ENCODE measurements around the gene RSKR. TPM values are rescaled to one million over a fixed set of nuclear protein-coding genes. Genes with fewer than 3 reads are reported as not detected.
"Not testable (repeated sequence)": the region's sequence is repeated elsewhere in the genome, so short reads cannot be mapped to it uniquely, and the experiment has no call there.

Gene RSKR
- polyA plus RNA-seq, 1 experiment, result 6.0 TPM

- H3K9me3 ChIP-seq (ENCODE audit: control insufficient read depth, insufficient read depth, low read length), result no peaks in the 10 kb centered on the region; the same call in 1 of the 2 replicates
- H3K27me3 ChIP-seq (ENCODE audit: control insufficient read depth, insufficient read depth, low read length), result no peaks in the 10 kb centered on the region
- TF ChIP-seq CTCF (IDR thresholded peaks at IDR 0.05; ENCODE audit: low read depth, low read length), result no peak
- ChIA-PET POLR2A (no interaction called here), CTCF (no interaction called here)
- DNase-seq (ENCODE audit: low read depth, low spot score), result no peak
- H3K27ac ChIP-seq (ENCODE audit: low read depth, low read length), result no peak overlapping the region
- H3K4me3 ChIP-seq (ENCODE audit: low read depth, low read length), result no peak overlapping the region
Observed at GRCh38 chr17:28577466-28577824, 36.5 kb downstream of the RSKR start.

DNA sequence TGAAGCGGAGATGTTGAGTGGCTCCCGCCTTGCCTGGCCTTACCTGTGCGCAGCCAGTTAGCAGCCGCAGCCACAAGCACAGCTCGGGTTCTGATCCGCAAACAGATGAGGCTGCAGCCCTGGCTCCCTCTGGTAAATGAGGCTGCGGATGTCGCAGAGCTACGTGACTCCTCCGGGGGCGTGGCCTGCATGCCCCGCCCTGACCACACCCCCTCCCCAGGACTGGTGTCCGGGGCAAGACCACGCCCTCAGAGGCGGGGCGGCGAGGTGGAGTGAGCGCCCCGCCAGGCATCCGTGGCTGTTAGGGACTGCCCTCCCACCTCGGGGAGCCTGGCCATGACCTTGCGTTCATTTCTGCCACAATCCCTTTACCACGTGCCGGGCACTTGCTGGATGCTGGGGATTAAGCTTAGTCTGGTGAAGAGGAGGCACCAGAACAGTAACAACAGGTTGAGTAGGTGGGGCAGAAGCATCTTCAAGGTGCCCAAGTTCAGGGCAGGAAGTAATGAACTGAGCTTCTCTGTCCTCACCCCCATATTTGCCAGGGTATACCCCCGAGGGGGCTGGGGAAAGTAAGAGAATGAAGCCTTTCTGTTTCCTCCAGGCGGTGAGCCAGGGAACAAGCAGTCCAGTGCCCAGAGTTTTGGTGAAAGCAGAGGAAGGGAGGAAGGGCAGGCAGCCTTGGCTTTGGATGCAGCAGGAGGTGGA is 37.1 kb downstream of the RSKR start, which contains the start of gene ALDOC:
ALDOC (minus strand) TSS at position 138 of the 708 bp plus-strand sequence. CDS start 1,363 bp downstream, outside the sequence.
- Histone ChIP-seq H3K4me3 (ENCODE audit: low read depth, low read length) (peak within 1 kb of the TSS; percentile 47), H3K27ac (ENCODE audit: low read depth, low read length) (no peak within 1 kb of the TSS), H3K27me3 (ENCODE audit: control insufficient read depth, insufficient read depth, low read length) (no peaks in the 10 kb centered on the region), H3K9me3 (ENCODE audit: control insufficient read depth, insufficient read depth, low read length) (no peaks in the 10 kb centered on the region; the same call in 1 of the 2 replicates)
- ChIA-PET CTCF (interaction anchor here (1.0 kb wide), 1 partner anchor 17 kb away, joined by 3 read pairs; no protein-coding TSS in a partner anchor), POLR2A (no interaction called here)
- no peak for TF ChIP-seq CTCF (IDR thresholded peaks at IDR 0.05; ENCODE audit: low read depth, low read length)
- peak; percentile 71 for DNase-seq (ENCODE audit: low read depth, low spot score)

- POLR2A ChIA-PET, result not testable (repeated sequence)
Observed at GRCh38 chr17:28576016-28576415, 38.0 kb downstream of the RSKR start.

DNA sequence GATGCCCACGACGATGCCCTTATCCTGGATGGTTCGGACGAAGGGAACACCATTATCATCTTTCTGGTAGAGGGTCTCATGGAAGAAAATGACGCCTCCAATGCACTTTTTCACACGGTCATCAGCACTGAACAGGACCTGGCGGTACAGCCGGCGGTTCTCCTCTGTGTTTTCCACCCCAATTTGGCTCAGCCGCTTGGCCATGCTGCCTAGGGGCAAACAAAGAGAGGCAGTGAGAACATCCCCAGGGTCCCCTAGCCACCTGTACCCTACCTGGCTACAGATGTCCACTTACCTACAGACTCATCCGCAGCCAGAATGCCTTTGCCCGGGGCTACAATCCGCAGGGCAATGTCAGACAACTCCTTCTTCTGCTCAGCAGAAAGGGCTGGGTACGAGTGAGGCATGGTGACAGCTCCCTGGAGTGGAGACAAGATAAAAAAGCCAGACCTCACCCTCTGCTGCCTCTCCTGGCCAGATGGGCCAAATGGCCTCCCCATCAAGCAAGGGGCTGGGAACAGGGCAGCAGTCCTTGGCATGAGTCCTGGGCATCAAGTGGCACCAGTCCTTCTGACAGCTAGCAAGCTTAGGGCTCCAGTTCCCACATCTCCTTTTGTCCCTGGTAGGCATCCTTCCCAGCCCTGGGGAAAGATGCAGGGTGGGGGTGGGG is 38.7 kb downstream of the RSKR start:
- no peak overlapping the region for H3K27ac ChIP-seq (ENCODE audit: low read depth, low read length)
- H3K9me3 ChIP-seq (ENCODE audit: control insufficient read depth, insufficient read depth, low read length), result no peaks in the 10 kb centered on the region; the same call in 1 of the 2 replicates
- TF ChIP-seq CTCF (IDR thresholded peaks at IDR 0.05; ENCODE audit: low read depth, low read length), result no peak
- CTCF ChIA-PET, result no interaction called here
- no peak for DNase-seq (ENCODE audit: low read depth, low spot score)
- no peak overlapping the region for H3K4me3 ChIP-seq (ENCODE audit: low read depth, low read length)
- POLR2A ChIA-PET, result no interaction called here
- no peaks in the 10 kb centered on the region for H3K27me3 ChIP-seq (ENCODE audit: control insufficient read depth, insufficient read depth, low read length)

More at GRCh38 chr17:28576016-28576415, 38.0 kb downstream of the RSKR start:
- CTCF ChIA-PET; H3K27ac ChIP-seq (ENCODE audit: low read depth, low read length); DNase-seq (ENCODE audit: low read depth, low spot score); H3K27me3 ChIP-seq (ENCODE audit: control insufficient read depth, insufficient read depth, low read length); H3K9me3 ChIP-seq (ENCODE audit: control insufficient read depth, insufficient read depth, low read length); H3K4me3 ChIP-seq (ENCODE audit: low read depth, low read length): not testable (repeated sequence)

DNA sequence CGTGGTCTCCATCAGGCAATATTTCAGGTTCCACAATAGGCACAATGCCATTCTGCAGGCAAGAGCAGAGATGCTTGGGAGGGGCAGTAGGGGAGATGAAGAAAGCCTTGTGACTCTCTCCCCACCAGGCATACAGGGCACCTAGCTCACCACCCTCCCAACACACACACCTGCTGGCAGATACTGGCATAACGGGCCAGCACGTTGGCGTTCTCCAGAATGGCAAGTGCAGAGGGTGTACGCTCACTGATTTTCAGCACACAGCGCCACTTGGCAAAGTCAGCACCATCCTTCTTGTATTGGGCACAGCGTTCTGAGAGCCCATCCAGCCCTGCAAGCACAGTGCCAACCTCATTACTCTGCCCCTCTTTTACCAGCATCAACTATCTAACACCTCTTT is 39.5 kb downstream of the RSKR start:
- no peaks in the 10 kb centered on the region for H3K27me3 ChIP-seq (ENCODE audit: control insufficient read depth, insufficient read depth, low read length)
- DNase-seq (ENCODE audit: low read depth, low spot score), result no peak
- no peak for TF ChIP-seq CTCF (IDR thresholded peaks at IDR 0.05; ENCODE audit: low read depth, low read length)
- H3K9me3 ChIP-seq (ENCODE audit: control insufficient read depth, insufficient read depth, low read length), result no peaks in the 10 kb centered on the region; the same call in 1 of the 2 replicates
- H3K27ac ChIP-seq (ENCODE audit: low read depth, low read length), result no peak overlapping the region
- H3K4me3 ChIP-seq (ENCODE audit: low read depth, low read length), result no peak overlapping the region
- CTCF ChIA-PET, result no interaction called here
- POLR2A ChIA-PET, result no interaction called here
